Brain microvascular endothelial cell (primary cell): ENCODE data around the gene TIGD6.

Experiments
- DNase-seq: peaks from one replicate; pipeline ENCODE4 v3.0.0-alpha.2; 2020
- H3K27ac ChIP-seq: fragments of 250-450 bp; sonication (Bioruptor Pico); 2 replicates; pipeline ENCODE4 v1.5.1; 2020; ENCODE audit warnings: mild to moderate bottlenecking, moderate library complexity
- H3K27me3 ChIP-seq: fragments of 250-450 bp; sonication (Bioruptor Pico); replicated peaks from 2 replicates; pipeline ENCODE4 v1.5.1; 2020; ENCODE audit warnings: mild to moderate bottlenecking
- H3K36me3 ChIP-seq: fragments of 250-450 bp; sonication (Bioruptor Pico); replicated peaks from 2 replicates; pipeline ENCODE4 v1.5.1; 2020; ENCODE audit warnings: mild to moderate bottlenecking
- H3K4me3 ChIP-seq: 2 replicates; pipeline ENCODE4 v1.5.1; 2011; ENCODE audit warnings: low read depth, mild to moderate bottlenecking, control low read depth, low read length, moderate library complexity
- in situ Hi-C: cut with HindIII; loops from 2 replicates; pipeline ENCODE4 v1.10.0; 2017; ENCODE audit warnings: low sequenced_read_pairs, low pct_ligation_motif_present
- TF ChIP-seq, protein P1 (sequence below): IDR thresholded peaks from 2 replicates; pipeline ENCODE4 v1.5.1; 2011; ENCODE audit warnings: low read depth, mild to moderate bottlenecking, moderate library complexity, low read length, control low read depth, inconsistent platforms; ENCODE audit errors: missing control alignments

The TIGD6 gene

DNA sequence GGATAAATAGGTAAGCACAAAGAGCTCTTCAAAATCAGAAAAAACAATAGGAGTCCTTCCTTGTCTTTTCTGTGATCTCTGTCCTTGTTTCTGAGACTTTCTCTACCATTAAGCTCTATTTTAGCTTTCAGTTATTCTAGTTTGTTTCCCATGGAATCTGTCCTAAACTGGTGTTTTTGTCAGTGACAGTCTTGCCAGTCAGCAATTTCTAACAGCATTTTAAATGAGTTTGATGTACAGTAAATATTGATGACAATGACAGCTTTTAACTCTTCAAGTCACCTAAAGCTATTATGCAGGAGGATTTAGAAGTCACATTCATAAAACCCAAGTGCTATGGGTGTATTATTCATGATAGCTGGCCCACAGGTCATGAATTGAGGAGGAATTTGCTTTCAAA lies 17.9 kb downstream of the TIGD6 start:
- Histone ChIP-seq H3K27me3 (no peaks in the 10 kb centered on the region), H3K27ac (no peak overlapping the region), H3K4me3 (no peak overlapping the region), H3K36me3 (peaks cover 14% of the 10 kb centered on the region)
- DNase-seq = no peak
- TF ChIP-seq, protein P1, sequence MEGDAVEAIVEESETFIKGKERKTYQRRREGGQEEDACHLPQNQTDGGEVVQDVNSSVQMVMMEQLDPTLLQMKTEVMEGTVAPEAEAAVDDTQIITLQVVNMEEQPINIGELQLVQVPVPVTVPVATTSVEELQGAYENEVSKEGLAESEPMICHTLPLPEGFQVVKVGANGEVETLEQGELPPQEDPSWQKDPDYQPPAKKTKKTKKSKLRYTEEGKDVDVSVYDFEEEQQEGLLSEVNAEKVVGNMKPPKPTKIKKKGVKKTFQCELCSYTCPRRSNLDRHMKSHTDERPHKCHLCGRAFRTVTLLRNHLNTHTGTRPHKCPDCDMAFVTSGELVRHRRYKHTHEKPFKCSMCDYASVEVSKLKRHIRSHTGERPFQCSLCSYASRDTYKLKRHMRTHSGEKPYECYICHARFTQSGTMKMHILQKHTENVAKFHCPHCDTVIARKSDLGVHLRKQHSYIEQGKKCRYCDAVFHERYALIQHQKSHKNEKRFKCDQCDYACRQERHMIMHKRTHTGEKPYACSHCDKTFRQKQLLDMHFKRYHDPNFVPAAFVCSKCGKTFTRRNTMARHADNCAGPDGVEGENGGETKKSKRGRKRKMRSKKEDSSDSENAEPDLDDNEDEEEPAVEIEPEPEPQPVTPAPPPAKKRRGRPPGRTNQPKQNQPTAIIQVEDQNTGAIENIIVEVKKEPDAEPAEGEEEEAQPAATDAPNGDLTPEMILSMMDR = no peak
- in situ Hi-C loops = loop anchor here (25.0 kb wide), 1 partner anchor 345 kb away; no protein-coding TSS in a partner anchor

GRCh38 chr5:149981206-149981605 lies 19.2 kb downstream of the TIGD6 start:
- H3K27ac ChIP-seq = no peak overlapping the region
- TF ChIP-seq, protein P1 = no peak

GRCh38 chr5:149979896-149980295 lies 20.6 kb downstream of the TIGD6 start:
- no peaks in the 10 kb centered on the region for H3K27me3 ChIP-seq
- H3K27ac ChIP-seq = no peak overlapping the region
- no peak for DNase-seq
- no peak overlapping the region for H3K4me3 ChIP-seq
- in situ Hi-C loops = loop anchor here (25.0 kb wide), 1 partner anchor 343 kb away; no protein-coding TSS in a partner anchor
- peaks cover 14% of the 10 kb centered on the region for H3K36me3 ChIP-seq
- TF ChIP-seq, protein P1 = no peak

More at GRCh38 chr5:149981206-149981605, 19.2 kb downstream of the TIGD6 start:
- Histone ChIP-seq H3K4me3 (no peak overlapping the region), H3K36me3 (peaks cover 14% of the 10 kb centered on the region), H3K27me3 (no peaks in the 10 kb centered on the region)
- in situ Hi-C loops = loop anchor here (25.0 kb wide), 1 partner anchor 344 kb away; no protein-coding TSS in a partner anchor
- no peak for DNase-seq

- Histone ChIP-seq H3K27ac (no peak overlapping the region), H3K27me3 (no peaks in the 10 kb centered on the region), H3K36me3 (peaks cover 9% of the 10 kb centered on the region), H3K4me3 (no peak overlapping the region)
- no peak for DNase-seq
- TF ChIP-seq, protein P1 = no peak
- in situ Hi-C loops = loop anchor here (25.0 kb wide), 1 partner anchor 338 kb away; no protein-coding TSS in a partner anchor
Measured at GRCh38 chr5:149975409-149975808, 25.0 kb downstream of the TIGD6 start.

DNA sequence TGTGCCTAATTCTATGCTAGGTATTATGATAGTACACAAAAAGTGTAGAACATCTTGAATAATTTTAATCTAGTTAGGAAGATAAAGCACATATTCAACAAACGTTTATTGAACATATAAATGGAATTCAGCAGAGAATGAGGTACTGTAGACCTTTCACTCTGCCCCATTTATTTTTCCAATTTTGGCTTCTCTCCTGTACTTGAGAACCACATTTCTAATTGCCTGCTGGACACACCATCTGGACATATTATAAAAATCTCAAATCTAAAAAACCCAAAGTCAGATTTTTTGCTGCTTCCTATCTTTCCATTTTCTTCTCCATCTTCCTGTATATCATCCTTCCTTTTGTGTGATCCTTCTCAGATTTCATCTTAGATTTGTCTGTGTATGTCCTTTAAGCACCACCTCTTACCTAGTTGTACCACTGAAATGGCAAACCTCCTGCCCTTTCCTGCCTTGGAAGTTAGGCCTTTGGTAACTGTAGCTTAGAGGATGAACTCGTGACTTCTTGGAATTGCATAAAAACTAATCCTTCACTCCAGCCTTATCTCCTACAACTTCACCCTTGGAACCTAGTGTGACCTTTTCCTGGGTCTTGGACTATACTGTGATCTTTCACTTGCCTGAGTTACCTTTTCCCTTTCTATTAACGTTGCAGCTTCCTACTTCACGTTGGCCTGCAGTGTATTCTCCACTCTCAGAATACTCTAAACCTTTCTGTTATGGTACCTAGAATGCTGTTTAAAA lies 31.1 kb downstream of the TIGD6 start:
- Histone ChIP-seq H3K27me3 (no peaks in the 10 kb centered on the region), H3K27ac (no peak overlapping the region), H3K4me3 (no peak overlapping the region), H3K36me3 (no peaks in the 10 kb centered on the region)
- TF ChIP-seq, protein P1 = no peak
- no peak for DNase-seq
- in situ Hi-C loops = no loop called here

GRCh38 chr5:149966946-149967345 lies 33.5 kb downstream of the TIGD6 start:
- H3K36me3 ChIP-seq = no peaks in the 10 kb centered on the region
- TF ChIP-seq, protein P1 = no peak
- no peaks in the 10 kb centered on the region for H3K27me3 ChIP-seq
- in situ Hi-C loops = no loop called here
- no peak overlapping the region for H3K27ac ChIP-seq
- no peak overlapping the region for H3K4me3 ChIP-seq
- DNase-seq = no peak
